D341Med (cell line): ENCODE measurements around the gene SPINT3.
"Not testable (repeated sequence)": the region's sequence is repeated elsewhere in the genome, so short reads cannot be mapped to it uniquely, and the experiment has no call there.

Source experiments
- DNase-seq: peaks from one replicate; pipeline ENCODE4 v3.0.0; 2012; ENCODE audit warnings: low spot score

The SPINT3 gene

DNA sequence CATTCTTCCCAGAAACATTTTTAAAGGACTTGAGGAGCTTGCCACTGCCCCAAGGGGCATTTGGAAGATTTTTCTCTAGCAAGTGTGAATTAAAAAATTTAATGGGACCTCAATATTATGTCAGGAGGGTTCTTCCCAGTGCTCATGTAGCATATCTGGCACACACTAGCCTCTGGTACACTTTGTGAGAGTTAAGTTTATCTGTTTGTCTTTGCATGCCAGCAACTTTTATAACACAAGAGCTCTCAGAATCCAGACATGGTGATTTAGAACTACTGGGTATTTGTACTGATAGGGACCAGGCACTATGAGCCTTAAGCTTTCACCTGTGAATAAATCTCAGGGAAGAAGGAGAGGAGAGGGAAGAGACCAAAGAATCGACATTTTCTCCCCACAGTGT is 12.9 kb downstream of the SPINT3 start:
- no peak for DNase-seq

DNA sequence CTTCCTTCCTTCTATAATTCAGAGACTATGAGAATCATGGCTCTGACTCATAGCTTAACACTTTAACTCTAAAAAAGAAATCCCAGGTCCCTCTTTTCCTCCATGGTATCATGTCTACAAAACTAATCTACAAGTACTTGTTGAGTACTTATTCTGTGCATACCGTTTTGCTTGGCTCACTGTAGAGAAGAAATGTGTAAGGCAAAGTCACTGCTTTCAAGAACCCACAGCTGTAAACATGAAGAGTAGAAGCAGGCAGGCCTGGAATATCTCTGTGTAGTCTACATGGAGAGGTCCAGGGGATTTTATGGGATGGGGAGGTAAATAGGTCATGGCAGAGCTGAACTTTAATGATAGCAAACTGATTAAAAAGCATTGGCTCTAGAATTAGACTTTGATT is 13.8 kb downstream of the SPINT3 start:
- DNase-seq, result no peak

DNA sequence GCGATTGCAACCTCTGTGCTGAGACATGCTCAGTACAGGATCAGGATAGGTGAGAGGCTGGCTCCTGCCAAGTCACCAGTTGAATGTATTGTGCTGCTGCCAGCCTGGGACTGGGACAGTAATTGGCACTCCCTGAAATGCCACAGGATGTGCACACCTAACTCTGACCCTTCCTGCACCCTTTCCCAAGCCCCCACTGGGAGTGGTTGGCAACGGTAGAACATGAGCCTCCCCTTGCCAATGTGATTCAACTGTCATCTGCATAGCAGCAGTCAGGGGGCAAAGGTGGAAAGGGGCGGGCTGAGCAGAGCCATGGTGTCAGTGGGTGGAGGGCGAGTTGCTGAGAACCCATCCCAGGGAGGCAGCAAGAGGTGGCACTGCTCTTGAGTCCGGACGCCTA is 15.4 kb downstream of the SPINT3 start:
- no peak for DNase-seq

DNA sequence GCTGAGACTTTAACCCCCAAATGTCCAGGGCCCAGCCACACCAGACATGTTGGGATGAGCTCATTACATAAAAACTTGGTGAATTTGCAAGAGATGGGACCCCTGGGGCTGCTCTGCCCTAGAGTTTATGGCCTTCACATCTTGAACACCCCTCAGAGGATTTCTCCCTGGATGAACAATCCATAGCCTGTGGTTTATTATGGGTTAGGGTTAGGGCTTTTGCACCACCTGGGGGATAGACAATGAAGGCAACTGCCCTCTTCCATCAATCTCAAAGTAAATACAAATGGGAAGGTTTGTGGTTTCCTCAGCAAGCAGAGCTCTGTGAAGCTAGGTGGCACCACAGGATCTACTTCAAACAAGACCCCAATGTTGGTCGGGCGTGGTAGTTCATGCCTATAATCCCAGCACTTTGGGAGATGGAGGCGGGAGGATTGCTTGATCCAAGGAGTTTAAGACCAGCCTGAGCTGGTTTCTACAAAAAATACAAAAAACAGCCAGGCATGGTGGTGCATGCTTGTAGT is 17.4 kb downstream of the SPINT3 start:
- DNase-seq, result no peak

DNA sequence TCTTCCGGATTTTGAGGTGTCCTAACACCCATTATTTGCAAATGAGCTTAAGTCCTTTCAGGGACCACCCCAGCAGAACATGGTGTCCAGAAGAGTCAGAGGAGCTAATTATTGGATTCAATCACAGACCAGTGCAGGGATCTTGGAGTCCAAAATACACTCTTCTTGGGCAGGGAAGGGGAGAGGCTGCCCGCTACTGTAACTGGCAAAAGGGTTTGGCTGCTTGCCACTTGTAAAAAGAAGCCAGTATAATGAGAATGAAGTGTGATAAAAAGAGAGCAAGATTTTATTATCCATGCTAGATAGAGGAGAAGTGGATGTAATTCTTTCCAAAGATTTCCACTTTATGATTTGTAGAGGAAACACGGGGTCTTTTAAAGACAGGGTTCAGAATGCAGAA is 19.3 kb downstream of the SPINT3 start:
- DNase-seq, result no peak

DNA sequence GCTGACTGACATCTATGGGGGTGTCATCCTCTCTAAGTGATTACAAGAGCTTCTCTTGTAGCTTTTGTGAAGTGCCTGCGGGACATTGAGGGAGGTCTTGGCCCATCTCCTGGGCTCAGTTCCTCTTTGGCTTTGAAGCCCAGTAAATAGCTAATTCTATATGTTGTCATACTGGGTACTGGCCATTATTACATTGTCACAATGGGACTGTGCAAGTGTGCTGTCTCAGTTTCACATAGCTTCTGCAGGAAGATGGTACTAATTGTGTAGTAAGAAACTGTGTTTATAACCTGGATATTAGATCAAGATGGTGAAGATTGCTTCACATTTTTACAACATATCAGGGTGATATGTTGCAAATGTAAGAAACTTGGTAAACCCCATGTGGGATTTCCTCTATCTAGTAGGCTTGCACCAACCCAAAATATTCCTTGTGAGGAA is 19.9 kb downstream of the SPINT3 start:
- DNase-seq, result no peak

DNA sequence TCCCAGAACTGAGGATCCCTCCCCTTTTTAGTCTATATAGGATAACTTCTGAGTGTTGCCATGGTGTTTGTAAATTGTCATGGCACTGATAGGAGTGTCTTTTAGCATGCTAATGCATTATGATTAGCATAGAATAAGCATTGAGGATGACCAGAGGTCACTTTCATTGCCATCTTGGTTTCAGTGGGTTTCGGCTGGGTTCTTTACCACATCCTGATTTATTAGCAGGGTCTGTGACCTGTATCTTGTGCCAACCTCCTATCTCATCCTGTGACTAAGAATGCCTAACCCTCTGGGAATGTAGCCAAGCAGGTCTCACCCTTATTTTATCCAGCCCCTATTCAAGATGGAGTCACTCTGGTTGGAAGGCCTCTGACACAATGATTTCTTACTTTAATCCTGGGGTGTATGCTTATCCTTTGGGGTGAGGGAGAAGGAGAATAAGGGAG is 26.3 kb downstream of the SPINT3 start:
- no peak for DNase-seq

DNA sequence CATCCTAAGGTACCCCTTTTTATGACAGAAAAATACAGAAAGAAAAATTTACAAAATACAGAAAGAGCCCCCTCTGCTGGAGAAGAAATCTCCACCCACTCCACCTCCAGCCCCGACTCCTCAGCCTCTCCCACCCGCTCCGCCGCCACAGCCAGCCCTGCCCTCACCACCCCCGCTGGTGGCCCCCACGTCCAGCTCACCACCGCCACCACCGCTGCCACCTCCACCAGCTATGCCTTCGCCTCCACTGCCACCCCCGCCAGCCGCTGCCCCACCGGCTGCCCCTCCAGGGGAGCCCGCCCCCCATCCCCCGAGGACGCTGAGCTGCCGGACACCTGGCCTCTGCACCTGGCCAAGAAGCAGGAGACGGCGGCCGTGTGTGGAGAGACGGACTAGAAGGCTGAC is 28.2 kb downstream of the SPINT3 start:
- DNase-seq, result peak; percentile 65

DNA sequence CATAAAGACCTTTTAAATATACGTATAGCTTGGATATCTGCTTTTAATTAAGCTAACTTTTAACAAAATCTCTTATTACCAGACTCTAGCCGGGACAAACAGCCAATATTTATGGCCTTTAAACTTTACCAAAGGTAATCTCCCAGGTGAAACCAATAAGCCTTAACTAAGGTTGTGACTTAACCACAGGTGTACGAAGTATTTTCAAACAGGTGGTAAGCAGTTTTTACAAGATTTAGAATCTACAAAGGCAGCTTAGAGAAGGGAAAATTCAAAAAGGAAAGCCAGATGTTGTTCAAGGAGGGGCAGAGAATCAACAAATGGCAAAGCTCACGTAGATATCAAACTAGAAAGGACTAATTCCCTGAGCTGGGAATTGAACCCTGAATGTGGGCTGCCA is 30.0 kb downstream of the SPINT3 start:
- no peak for DNase-seq

DNA sequence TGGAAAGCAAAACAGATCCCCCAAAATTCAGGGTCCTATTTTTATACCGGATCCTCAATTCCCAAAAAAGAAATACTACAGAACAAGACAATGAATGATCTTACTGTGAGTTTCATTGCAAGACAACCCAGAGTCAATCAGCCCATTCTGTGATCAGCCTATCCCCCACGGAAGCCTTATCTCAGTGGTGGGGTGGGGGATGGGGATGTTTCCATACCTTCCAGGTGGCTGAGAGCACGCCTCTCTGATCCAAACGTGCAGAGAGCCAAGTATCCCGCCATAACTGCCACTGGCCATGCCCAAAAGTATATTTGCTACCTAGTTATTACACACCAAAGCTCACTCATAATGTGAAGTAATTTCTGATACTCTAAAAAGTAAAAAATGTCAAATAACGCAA is 30.7 kb downstream of the SPINT3 start:
- no peak for DNase-seq

DNA sequence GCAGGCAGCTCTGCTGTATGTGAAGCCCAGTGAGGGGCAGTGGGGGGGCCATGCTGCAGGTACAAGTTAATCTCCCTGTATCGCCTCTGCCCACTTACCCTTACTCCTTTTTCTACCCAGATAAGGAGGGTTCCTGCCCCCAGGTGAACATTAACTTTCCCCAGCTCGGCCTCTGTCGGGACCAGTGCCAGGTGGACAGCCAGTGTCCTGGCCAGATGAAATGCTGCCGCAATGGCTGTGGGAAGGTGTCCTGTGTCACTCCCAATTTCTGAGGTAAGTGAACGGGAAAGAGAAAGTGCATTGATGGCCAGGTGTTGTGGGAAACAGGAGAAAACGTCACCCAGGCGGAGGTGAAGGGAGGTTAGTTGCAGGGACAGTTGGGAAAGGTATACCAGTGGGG is 35.6 kb downstream of the SPINT3 start:
- no peak for DNase-seq

DNA sequence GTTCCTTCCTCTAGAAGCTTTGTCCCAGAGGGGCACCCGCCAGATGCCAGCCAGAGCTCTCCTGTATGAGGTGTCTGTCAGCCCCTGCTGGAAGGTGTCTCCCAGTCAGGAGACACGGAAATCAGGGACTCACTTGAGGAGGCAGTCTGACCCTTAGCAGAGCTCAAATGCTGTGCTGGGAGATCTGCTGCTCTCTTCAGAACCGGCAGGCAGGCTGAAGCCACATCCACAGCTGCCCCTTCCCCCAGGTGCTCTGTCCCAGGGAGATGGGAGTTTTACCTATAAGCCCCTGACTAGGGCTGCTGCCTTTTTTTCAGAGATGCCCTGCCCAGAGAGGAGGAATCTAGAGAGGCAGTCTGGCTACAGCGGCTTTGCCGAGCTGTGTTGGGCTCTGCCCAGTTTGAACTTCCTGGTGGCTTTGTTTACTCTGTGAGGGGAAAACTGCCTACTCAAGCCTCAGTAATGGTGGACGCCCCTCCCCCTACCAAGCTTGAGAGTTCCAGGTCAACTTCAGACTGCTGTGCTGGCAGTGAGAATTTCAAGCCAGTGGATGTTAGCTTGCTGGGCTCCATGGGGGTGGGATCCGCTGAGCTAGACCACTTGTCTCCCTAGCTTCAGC is 37.8 kb downstream of the SPINT3 start:
- not testable (repeated sequence) for DNase-seq

DNA sequence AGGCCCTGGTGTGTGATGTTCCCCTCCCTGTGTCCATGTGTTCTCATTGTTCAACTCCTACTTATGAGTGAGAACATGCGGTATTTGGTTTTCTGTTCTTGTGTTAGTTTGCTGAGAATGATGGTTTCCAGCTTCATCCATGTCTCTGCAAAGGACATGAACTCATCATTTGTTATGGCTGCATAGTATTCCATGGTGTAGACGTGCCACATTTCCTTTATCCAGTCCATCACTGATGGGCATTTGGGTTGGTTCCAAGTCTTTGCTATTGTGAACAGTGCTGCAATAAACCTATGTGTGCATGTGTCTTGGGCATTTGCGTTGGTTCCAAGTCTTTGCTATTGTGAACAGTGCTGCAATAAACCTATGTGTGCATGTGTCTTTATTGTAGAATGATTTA is 43.1 kb downstream of the SPINT3 start:
- DNase-seq, result not testable (repeated sequence)

DNA sequence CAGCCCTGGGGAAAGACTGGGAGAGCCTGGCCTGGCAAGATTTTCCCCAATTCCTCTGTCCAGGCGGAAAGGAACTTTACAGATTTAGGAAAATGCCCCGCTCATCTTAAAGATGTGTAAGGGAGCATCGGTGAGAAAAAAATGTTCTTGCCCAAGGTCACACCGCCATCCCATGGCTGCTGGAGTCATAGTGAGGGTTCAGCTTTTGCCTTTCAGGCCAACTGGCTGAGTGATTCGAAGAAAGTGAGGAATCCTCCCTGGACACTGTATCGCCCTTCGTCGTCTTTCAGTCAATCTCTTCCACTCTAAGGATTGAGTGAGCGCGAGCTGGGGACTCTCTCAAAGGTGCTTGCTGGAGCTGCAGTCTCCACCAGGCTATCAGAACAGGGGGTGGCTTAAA is 44.5 kb downstream of the SPINT3 start:
- DNase-seq, result no peak

DNA sequence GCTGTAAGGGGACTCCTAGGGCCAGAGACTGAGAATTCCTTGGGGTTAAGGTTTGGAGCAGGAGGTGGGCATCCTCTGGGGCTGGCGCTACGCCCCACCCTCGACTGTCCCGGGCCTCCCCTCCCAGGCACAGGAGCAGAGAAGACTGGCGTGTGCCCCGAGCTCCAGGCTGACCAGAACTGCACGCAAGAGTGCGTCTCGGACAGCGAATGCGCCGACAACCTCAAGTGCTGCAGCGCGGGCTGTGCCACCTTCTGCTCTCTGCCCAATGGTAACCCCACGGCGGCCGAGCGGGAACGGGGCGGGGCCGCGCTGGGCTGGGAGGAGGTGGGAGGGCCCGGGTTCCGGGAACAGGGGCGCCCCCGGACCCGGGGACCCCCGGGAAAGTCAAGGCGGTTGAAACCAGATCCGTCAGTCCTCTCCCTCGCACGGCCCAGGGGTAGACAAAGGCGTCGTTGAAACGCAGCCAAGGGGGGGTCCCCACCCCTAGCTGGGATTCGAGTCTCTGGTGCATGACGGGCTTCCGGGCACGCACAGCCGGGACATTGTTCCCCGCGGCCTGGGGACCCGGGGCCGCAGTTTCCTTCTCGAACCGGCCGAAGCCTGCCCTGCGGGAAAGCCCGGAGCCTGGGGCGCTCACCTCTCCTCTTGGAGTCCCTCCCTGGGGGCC is 45.0 kb downstream of the SPINT3 start:
- peak; percentile 54 for DNase-seq

DNA sequence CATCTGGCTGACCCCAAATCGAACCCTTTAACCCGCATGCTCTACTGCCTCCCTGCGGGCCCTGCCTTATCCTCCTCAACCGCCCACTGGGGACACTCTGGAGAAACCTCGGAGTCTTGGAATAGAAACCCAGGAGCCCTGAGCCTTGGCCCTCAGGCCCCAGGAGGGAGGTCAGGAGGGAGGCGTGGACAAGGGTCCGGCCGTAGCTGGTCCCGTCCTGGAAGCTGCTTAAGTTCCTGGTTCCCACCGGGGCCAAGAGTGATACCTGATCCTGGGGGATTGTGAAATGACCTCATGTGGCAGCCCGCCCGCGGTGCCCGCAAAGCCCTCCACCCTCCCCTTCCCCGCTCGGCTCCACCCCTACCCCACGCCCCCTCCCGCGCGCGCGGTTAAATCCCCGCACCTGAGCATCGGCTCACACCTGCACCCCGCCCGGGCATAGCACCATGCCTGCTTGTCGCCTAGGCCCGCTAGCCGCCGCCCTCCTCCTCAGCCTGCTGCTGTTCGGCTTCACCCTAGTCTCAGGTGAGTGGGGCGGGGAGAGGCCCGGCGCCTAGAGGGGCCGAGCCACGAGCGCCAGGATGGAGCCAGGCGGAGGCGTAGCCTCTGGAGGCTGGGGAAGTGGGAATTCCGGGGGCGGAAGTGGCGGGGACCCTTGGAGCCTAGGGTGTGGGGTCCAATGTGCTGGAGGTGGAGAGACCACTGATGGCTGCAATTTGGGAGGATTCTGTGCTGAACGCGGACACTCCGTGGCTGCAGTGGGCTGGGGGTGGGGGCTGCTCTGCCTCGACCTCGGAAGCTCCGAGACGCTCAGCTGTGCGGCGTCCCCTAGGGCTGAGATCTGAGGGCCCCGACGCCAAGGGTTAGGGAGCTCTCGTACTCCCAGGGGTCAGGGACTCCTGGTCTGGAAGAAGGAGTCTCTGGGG is 45.8 kb downstream of the SPINT3 start, which contains the start of gene WFDC2:
WFDC2 (plus strand) TSS at position 418 of the 926 bp plus-strand sequence; CDS start at position 447, 29 bp downstream.
- DNase-seq, result peak; percentile 48

DNA sequence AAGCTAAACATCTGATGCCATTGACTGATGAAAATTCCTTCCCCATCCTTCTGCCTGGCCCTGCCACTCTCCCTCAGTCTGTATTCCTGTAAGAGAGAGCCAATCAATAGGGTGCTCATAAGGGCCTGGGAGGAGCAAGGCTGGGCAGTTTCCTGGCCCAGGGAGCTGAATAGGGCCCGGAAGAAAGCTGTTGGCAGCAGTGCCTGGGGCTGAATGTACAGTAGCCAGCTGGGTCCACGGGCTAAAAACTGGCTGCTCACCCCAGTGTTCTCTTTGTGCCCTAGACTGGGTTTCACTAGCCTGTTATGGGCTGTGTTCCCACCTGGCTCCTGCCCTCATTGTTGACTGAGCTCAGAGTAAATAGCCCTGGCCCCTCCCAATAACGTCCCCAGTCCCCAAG is 47.6 kb downstream of the SPINT3 start:
- no peak for DNase-seq

DNA sequence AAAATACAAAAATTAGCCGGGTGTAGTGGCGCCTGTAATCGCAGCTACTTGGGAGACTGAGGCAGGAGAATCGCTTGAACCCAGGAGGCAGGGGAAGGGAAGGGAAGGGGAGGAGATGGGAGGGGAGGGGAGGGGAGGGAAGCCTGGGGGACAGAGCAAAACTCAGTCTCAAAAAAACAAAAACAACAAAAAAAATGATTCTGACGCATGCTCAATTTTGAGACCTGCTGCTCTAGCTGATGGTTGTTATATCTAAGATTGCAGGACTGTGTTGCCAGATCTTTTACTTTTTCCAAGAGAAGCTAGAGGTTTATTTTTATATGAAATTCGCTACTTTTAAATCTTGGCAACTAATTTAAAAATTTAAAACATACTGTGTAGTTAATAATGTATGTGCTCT is 48.2 kb downstream of the SPINT3 start:
- DNase-seq, result no peak

DNA sequence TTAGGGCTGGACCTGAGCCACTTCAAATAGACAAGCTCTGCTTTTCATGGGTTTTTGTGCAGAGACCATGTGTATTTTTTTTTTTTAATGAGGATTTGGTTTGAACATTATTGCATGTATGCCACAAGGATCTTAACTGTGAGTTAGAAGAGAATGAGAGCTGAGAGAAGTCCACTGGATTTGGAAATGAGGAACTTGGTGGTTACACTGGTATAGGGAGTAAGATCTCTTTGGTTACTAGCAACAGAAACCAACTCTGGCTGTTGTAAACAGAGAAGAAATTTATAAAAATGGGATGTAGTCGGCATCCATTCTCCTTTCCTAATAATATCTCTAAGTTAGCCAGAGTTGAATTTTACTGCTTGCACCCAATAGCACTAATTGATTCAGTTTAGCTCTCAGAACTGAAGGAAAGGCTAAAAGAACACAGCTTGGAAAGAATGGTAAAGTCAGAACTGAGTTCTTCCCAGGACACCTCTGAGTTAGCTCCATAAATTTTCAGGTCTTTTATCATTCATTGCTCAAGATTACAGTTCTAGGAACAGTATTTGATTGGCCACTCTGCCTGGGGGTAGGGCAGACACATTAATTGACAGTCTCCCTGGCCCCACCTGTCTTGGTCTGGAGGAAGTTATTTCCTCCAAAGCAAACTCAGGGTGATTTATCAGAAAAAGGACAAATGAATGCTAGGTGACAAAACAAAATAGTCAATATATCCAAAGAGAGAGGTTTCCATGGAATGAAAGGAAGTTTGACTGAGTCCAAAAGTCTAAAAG is 49.7 kb downstream of the SPINT3 start:
- DNase-seq, result no peak

DNA sequence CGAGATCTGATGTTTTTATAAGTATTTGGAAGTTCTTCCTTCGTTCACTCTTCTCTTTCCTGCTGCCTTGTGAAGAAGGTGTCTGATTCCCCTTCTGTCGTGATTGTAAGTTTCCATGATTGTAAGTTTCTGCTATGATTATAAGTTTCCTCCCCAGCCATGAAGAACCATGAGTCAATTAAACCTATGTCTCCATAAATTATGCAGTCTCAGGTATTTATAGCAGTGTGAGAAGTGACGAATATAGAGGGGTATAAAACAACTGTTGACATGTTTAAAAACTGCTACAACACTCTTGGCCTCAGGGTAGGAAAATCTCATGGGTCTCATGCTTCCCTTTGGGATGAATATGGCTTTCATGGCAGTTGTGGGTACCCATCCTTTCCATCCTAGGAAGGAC is 51.7 kb downstream of the SPINT3 start:
- no peak for DNase-seq

DNA sequence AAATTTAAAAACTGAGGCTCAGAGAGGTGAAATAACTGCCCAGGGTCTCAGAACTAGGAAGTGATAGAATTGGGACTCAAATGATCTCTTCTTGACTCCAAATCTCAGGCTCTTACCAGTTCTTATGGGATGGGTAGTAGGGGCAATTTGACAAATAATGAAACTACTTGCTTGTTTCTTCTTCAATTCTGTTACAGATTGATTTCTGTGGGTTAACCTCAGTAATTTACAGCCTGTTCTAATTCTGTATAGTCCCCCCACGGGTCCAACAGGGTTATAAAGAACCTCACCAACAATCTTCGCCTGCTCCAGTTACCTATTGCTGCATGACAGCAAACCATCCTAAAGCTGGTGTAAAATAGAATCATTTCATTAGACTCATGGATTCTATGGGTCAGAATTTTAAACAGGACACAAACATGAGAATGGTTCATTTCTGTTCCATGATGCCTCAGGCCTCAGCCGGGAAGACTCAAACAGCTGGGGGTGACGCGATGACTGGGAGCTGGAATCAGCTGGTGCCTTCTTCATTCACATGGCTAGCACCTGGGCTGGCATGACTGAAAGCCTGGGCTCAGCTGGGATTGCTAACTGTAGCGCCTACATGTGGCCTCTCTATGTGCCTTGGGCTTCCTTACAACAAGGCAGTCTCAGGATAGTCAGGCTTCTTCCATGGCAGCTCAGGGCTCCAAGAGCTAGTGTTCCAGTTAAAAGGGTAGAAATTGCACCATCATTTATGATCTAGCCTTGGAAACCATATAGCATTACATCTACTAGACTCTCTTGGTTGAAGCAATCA is 52.5 kb downstream of the SPINT3 start:
- no peak for DNase-seq
